Right forelimb (tissue), 1 donor: Measurements from ENCODE around the gene TGFA.

Experiments
- DNase-seq: peaks from one replicate; pipeline ENCODE4 v3.0.0-alpha.2; 2018

The TGFA gene

DNA sequence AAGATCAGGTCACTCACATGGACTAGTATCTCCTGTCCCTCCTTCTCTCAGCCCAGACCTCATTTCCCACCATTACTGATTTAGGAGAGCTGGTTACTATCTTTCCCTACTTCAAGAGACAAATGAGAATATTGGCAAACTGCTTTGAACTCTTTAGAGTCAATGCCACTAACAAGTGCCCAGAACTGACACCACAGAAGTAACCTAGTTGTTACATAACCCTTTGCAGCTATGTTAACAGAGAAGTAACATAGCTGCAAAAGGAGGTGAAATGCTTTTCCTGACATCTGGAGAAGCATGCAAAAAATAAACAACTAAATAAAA lies 30.0 kb downstream of the TGFA start:
- DNase-seq = no peak

DNA sequence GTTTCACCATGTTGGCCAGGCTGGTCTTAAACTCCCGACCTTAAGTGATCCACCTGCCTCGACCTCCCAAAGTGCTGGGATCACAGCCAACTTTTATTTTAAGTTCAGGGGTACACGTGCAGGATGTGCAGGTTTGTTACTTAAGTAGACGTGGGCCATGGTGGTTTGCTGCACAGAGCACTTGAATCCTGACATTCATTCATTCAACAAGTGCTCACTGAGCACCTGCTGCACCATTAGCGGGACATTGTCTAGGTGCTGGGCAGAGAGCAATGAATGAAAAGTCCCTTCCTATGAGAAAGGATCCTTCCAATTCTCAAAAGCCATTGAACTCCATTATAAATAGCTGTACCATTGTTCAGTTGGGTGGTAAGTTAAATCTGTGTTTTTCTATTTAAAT lies 31.0 kb downstream of the TGFA start:
- DNase-seq = no peak

DNA sequence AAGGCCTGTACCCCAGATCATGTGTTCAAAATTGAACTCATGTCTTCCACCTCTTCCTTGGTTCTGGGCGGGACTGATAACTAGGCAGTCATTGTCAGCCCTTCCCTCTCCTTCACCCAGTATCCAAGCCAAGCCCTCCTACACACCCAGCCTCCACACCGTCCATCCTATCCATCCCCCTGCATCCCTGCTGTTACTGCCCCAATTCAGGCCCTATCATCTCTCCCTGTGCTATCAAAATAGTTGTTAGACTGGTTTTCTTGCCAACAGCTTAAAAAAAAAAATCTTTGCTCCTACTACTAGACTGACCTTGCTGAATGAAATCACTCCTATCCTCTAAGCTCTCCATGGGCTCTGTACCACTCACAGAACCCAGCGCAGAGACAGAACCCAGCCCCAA lies 32.8 kb downstream of the TGFA start:
- no peak for DNase-seq

DNA sequence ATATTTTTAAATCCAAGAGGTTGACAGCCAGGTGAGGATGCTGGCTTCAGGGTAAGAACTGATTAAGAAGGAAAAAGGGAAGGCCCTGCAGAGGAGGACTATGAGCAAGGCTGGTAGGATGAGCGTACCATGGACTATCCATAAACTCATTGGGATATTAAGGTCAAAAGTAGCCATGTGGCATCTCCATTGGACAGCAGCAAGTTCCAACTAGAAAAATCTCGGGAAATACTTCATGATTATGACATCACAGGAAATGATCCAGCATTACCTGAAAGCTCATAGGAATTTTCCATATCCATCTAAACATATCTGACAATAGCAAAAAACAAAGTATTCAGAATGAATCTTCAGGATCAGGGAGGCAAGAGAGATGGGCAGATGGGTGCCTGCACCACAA lies 34.2 kb downstream of the TGFA start:
- no peak for DNase-seq

DNA sequence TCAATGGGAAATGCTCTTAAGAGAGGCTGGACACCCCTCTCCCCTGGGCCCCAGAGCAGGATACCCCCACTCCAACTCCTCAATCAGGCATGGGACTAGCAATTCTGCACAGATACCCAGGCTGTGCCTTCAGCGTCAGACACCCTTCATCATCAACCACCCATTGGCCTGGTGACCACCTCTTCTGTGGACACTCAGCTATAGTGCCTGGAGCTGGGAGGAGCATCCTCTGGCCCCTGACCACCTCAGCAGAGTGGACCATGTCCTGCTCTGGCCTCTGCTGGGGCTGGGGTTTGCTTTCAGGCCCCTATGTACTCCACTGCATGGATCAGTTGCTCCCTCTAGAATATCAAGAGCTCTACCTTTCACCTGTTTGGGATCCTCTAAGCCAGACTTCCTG lies 35.1 kb downstream of the TGFA start:
- DNase-seq = no peak

DNA sequence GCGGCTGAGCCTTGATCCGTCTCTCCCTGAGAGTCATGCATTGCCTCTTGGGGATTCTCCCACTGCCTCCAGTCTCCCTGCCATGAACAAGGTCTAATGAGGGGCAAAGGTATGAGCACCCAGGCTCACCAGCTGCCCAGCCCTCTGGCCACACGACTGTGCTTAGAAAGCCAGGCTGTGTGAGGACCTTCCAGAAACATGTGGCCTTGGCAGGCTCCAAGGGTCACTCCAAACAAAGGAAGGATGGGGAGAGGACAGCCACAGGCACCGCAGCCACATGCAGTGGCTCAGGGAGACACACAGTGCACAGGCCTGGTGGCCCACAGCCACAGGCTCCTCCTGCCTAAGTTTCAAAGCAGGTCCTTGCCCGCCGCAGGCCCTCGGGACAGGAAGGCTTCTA lies 35.8 kb downstream of the TGFA start:
- no peak for DNase-seq

DNA sequence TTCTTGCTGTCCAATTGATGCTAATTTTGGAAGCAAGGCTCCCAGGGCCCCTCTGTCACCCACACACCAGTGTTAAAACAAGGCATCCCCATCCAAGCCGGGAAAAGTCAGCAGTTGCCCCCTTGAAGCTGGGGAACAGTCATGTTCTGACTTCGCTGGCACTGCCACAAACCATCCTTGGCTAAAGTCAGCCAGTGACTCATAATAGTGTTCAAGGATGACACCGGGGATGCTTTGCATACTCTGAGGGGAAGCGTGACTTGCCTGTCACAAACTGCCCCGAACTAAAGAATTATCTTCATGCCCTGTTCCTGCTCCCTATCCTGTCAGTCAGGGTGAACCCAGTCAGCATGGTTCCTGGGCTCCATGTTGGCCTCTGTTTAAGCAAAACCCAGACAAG lies 37.0 kb downstream of the TGFA start:
- no peak for DNase-seq

DNA sequence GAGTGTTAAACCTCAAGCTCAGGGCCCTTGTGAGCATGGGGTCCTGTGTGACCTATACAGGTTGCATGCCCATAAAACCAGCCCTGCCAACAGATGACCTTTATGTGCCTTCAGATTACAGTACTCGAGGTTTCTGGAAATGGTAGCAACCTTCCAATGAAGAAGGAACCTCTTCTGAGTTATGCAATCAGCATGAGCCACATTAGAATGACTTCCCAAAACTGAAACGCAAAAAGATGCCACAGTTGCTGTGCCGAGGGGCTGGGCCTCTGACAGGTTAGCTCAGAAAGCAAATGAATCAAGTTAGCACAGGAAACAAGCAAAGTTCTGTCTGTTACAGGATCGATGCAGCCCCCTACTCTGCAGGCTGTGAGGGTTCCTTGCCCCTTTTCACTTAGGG lies 37.7 kb downstream of the TGFA start:
- DNase-seq = no peak

DNA sequence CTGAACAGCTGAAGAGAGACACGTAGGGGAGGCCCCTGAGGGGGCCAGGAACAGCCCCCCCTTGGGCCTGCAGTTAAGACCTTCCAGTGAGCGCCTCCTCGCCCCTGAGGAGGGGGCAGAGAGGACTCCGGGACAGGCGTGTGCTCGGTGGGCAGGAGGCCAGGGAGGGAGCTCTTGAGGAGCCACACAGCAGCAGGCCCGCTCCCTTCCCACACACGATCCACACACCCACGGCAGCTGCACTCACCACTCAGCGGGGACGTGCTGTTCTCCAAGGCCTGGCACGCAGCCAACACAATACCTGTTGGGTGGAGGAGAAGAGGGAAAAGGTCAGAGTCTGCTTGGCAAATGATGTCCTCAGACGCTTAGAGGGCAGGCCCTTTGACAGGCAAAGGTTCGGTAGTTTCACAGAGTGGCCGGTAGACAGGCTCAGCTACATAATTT lies 39.0 kb downstream of the TGFA start:
- no peak for DNase-seq

DNA sequence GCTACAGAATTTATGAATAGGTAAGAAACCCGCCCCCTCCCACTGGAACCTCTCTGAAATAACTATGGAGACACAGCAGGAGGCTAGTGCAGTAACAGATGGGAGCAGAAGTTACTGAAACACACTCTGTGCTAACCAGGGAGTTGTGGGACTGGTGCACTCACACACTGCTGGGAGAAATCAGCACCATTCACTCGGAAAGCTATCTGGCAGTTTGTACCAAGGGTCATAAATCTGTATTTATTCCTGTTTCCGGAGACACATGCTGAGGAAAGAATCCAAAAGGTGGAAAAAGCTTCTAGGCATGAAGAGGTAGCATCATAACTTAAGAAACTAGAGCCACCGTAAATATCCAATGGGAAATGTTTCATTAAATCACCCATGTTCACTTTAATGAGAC lies 39.9 kb downstream of the TGFA start:
- no peak for DNase-seq

DNA sequence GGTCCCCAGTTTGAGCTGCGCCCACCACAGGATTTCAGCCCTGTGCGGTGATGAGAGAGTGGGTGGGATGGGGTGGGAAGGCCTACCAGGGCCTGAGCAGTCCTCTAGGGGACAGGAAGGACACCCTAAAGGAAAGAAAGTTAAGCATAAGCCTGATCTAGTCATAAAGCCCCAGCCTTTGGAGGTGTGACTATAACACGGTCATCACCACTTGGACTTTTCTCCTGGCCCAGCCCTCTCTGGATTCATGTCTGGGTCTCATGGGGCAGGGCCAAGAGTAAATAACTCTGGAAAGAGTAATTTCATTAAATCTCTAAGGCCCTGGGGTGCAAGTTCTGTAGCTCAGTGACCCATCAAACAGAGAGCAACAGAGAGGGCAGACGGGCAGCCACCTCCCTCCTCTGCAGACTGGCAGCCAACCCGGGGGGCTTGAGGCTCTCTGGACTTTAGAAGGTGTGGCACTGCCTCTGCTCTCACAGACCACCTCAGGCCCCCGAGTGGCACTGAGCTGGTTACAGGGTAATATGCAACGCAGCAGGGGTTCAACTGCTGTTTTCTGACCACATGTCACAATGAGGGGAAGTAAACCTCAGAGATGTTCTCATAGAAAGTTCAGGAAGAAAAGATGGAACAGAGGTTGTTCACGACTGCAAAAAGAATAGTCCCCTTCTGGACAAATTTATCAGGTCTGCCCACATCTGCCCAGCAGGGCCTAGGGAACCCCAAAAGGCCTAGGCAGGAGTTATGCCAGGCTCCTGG lies 41.5 kb downstream of the TGFA start:
- no peak for DNase-seq

DNA sequence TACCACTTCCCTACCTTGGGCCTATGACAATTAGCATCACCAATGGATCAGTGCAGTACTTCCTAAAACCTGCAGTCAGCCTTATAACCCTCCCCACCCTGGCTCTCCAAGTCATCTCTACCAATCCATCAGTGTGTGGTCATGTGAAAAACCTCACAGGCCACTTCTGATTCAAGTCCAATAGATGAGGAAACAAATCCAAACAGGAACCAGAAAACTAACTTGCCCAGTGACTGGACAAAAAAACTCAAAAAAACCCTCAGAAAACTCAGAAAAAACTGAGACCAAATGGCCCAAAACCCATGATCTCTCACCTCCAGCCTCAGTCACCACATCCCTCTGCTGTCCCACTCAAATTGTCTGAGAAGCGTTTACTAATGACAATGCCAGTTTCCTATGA lies 43.3 kb downstream of the TGFA start:
- DNase-seq = no peak

DNA sequence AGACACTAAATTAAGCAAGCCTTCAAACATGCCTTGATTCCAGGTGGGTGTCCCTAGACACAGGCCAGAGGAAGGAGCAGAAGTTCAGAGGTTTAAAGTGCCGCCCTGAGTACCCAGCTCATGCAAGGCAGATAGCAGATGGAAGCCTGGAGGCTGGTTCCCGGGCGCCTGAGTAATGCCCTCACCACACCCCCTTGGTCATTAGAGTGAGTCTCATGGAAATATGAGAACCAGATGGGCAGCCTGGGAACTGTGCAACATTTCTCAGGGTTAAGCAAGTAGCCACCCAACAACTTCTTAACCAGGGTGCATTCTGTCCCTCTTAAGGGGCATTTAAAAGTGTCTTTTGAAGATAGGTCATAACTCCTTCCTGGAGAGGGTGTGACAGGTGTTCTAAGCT lies 44.1 kb downstream of the TGFA start:
- DNase-seq = no peak

DNA sequence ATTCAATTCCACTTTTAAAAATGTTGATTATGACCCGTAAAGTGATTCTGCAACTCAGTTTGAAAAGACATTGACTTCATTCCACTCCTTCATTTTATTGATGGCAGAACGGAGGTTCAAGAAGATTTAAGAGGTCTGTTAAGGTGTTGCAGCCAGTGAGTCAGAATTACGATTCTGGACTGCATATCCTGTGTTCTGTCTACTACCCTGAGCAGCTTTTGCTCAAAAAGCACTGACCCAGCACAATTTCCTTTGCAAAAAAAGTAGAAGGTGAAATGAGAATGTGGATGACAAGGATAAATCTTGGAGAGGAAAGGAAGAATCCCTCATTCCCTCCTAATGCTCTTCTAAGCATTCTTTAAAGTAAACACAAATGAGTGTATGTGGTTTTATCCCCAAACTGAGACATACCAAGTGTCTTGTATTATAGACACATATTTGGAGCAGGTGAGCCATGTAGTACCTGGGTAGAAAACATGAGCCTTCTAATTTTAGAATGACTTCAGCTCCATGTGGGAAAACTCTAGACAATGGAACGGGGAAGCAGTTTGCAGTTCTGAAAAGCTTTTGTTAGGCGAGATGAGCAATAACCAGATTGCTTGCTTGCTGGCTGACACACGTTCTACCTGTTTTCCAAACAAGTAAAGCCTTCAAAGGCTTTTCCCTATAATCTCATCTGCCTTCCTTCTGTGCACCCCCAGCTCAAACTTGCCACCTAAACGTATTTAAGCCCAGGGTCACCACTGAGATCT lies 44.7 kb downstream of the TGFA start:
- DNase-seq = no peak

DNA sequence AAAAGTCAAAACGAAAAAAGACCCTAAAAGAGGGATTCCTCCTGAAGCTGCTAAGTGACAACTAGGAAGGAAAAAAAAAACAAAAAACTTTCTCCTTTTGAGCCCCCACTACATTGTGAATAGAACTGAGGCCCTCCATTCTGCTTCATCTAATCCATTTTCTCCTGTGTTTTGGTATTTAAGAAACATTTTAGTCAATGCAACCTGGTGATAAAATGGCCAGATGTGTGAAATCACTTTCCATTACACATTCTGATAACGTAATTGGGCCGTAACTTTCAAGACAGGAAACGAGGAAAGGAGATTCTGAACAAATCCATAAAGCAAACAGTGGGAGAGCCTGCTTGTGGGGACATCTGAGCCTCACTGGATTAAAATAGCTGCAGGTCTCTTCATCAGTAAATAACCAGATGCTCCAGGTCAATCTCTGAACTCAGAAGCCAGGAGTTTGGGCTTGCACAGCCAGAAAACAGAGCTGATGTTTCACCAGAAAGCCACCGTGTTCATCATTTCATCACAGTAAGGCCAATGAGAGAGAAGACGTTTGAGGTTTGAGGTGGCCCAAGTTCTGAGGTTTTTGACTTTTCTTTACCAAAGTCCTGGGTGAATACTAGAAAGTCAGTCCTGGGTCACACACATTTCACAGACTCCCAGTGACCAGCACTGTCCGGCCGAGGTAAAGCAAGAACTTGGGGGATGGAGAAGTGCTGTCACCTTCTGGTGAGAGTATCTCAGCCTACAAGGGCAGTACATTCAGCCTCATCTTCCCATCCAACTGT lies 47.8 kb downstream of the TGFA start:
- no peak for DNase-seq

DNA sequence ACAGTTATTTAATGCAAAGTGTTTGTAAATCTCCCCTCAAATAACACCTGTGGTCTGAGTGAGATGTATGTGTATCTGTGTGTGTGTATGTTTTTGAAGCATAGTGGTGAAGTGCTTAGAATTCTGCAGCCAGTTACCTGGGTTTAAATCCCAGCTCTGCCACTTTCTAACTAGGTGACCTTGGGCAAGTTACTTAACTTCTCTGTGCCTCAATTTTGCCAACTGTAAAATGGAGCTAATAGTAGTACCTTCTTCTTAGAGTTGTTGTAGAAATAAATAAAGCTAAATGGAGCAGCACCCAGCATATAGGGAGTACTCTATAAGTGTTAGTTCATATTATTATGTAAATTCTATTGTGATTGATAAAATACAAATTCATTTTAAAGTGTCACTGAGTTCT lies 48.9 kb downstream of the TGFA start:
- no peak for DNase-seq

DNA sequence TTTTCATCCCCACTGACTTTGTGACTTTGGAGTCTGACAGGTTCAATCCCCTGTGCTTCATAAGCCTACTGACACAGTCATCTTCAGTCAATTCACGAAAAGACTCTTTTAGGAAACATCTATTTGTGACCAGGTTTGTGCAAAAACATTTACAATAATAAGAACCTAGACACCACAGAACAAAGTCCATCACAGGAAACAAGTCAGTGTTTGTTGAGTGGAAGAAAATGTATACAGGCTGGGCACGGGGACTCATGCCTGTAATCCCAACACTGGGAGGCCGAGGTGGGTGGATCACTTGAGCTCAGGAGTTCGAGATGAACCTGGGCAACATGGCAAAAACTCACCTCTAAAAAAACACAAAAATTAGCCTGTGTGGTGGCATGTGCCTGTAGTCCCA lies 49.7 kb downstream of the TGFA start:
- no peak for DNase-seq

DNA sequence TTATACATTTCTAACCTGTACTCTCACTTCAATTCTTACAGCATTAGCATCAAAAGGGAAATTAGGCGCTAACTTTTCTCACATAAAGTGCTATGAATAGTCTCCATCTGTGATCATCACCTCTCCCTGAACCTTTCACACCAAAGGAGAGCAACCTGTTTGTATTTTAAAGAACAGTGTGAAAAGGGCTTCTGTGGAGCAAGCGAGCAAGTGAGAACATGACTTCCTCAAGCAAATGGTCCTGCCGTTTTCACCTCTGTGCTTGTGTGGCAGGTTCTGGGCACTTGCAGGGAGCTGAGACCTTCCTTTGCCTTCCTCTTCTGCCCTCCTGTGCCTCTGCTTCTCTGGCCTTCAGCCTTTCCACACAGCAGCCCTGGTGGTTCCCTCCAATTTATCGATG lies 51.9 kb downstream of the TGFA start:
- DNase-seq = no peak

DNA sequence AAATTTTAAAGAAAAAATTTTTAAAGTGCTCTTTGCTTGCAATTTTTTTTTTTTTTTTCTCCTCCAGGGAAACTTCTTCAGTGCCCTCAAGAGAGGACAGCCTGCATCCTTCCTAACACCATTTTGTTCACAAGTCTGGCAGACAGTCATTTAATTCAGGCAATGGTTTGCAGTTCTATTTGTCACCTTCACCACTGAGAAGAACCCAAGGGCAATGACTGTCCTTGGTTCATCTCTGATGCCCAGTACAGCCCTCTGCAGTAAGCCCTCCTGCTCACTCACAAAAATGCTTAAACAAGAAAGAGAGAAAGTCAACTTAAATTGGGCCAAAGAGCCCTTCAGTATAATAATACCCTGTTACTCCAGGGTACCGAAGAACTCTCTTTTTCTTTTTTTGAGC lies 52.4 kb downstream of the TGFA start:
- no peak for DNase-seq

DNA sequence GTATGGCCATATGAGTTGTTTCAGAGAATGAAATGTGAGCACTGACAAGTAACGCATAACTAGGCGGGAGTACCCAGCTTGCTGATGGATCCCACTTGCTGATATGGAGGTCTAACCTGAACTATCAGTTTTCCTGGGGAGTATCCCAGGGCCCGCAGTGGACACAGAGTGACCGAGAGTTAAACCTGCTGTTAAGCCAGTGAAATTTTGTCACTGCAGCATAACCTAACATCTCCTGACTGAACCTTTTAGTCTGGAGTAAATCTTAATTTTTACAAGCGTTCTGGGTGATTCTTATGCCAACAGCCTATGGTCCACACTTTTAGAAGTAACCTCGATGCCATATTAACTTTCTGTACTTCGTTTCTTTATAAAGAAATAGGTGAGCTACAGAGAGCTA lies 54.4 kb downstream of the TGFA start:
- DNase-seq = no peak

DNA sequence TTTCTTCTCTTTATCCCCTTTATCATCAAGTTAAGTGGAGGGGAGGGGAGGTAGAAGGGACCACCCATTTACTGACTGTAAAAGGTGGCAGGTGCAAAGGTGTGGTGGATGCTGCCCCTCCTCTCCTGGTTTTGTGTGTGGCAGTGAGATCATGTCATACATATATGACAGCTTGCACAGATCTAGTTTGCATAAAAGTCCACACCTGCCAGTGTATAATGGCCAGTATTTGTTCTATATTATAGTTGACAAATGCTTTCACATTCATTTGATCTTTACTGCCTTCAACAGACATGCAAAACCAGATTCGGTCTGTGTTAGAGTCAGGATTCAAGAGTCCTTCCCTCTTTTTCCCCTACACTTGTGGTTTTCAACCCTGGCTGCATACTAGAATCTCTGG lies 55.1 kb downstream of the TGFA start:
- DNase-seq = no peak

DNA sequence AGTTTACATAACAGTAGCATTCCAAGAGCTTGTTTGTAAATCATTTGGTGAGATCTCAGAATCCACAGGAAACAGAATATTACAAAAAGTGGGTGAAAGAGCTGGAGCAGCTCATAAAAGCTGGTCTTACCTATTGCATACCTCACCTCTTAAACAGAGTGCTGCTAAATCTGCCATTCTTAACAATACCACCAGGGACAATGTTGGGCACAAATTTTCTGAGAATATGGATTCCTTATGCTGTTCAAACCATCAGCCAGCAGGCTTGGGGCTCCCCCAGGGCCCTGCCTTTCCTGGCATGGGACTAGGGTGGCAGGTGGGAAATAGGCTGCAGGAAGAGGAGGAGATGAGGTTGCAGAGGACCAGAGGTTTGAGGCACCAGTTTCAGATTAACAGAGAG lies 55.6 kb downstream of the TGFA start:
- no peak for DNase-seq

DNA sequence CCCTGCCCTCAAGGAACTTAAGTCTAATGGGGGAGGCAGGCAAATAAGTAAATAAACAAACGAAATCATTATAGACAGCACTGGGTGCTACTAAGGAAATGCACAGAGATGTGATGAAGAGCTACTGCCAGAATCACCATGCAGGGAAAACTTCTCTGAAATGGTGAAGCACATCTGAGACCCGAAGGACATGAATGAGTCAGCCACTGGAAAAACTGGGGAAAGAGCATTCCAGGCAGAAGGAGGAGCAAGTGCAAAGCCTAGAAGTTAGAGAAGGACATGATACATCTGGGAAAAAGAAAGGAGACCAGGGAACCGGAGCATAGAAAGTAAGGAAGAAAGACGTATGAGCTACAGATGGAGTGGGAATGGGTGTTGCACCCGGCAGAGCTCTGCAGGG lies 56.8 kb downstream of the TGFA start:
- no peak for DNase-seq

DNA sequence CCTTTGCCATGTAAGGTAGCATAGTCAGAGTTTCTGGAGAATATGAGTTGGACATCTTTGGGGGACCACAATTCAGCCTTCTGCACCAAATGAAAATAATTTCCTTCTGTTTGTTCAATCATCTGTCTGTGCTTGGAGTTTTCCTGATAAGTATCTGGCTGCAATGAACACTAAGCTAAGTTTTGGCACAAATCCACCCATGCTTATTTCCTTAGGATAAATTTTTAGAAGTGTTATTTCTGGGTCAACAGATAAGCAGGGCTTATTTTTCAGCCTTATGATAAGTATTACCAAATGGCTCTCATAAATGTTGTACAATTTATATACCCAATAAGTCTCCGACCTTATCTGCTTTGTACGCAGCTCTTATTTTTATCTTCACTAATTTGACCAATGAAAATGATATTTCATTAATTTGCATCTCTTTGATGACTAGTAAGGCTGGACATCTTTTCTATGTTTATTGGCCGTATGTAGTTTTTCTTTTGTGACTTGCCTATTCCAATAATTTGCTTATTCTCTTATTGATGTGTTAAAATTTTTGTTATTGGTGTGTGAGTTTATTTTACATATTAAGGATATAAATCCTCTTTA lies 59.2 kb downstream of the TGFA start:
- no peak for DNase-seq
